T-helper 17 cell (primary cell): ENCODE data around the gene IL1R2. TPM values are rescaled to one million over a fixed set of nuclear protein-coding genes. Genes with fewer than 3 reads are reported as not detected.

Experiments used
- ATAC-seq: fragments of 150-1000 bp; cut with Tn5 transposase; 2 replicates; pipeline ENCODE4 v1.10.0; 2021; ENCODE audit warnings: mild to moderate bottlenecking, moderate library complexity
- DNase-seq, 3 donors: peaks; one replicate each; pipeline versions ENCODE4 v3.0.0 to v3.0.0-alpha.2; 2020 to 2021
- H3K9me3 ChIP-seq: one replicate; pipeline ENCODE4 v1.7.0; 2013; ENCODE audit warnings: low read length, mild to moderate bottlenecking; ENCODE audit not compliant: control insufficient read depth, poor library complexity, severe bottlenecking
- H3K27ac Mint-ChIP-seq: one replicate; pipeline ENCODE4 v1.8.0; 2022; ENCODE audit warnings: mild to moderate bottlenecking, moderate library complexity, mixed read lengths
- H3K27me3 Mint-ChIP-seq: one replicate; pipeline ENCODE4 v1.8.0; 2022; ENCODE audit warnings: mixed read lengths
- H3K36me3 Mint-ChIP-seq: one replicate; pipeline ENCODE4 v1.8.0; 2022; ENCODE audit warnings: low read depth, mixed read lengths
- H3K4me1 Mint-ChIP-seq: one replicate; pipeline ENCODE4 v1.8.0; 2022; ENCODE audit warnings: mild to moderate bottlenecking, mixed read lengths
- H3K4me3 Mint-ChIP-seq: one replicate; pipeline ENCODE4 v1.8.0; 2022; ENCODE audit warnings: mild to moderate bottlenecking, moderate library complexity, mixed read lengths
- total RNA-seq, 4 donors: library from RNA in 2 of 4; stranded (reverse) in 2 of 4; gene quantifications; one replicate each; pipeline ENCODE4 v1.2.3 and lab custom pipeline; 2022 to 2026

Gene IL1R2
- total RNA-seq, 2 donors from 2014 or later, result 1.1 to 1.9 TPM

DNA sequence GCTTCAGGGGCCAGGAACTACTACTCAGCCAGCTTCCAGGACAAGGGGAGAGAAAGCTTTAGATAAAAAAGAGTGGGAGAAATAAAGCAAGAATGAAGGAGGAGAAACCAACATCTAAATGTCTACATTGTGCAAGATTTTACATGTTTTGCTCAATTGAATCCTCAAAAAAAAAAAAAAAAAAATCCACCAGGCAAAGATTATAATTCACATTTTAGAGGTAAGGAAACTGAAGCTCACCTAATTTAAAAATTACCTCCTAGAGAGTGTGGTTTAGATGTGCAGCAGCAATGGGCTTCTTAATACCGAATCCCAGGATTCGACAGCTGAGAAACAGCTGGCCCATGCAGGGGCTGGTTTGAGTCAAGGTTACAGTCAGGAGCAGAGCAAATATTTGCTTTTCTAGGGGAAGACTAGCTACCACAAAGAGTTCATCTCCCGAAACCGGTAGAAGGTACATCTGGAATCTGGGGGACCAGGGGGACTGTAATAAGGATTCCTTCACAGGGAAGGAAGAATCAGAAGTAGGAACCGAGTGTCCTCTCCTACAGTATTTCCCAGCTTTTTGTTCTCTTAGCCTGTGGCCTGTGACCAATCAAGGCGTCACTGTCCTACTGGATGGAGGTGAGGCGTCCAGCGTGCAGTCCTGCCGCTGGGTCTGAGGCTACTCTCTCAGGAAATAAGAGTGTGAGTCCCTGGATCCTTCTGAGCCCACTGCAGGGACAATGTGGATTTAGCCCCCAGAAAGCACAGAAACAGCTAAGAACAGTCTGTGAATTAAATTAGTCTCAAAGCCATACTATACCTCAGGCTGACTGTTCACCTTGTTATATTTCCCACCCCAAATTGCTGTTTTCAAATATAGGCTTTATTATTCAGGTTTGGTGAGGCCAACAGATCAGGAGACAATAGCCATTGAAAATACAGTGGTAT is 42.3 kb downstream of the IL1R2 start:
- no peak for DNase-seq
- no peak for ATAC-seq
- H3K9me3 ChIP-seq, result no peaks in the 10 kb centered on the region
- Mint-ChIP-seq H3K36me3 (no peaks in the 10 kb centered on the region), H3K4me3 (peak overlapping the region; percentile 82), H3K4me1 (peaks cover 25% of the 10 kb centered on the region), H3K27ac (peak overlapping the region; percentile 89), H3K27me3 (no peaks in the 10 kb centered on the region)

- Mint-ChIP-seq H3K36me3 (no peaks in the 10 kb centered on the region), H3K27me3 (no peaks in the 10 kb centered on the region), H3K4me3 (no peak overlapping the region), H3K27ac (peak overlapping the region; percentile 89), H3K4me1 (peaks cover 22% of the 10 kb centered on the region)
- DNase-seq (no peak), ATAC-seq (no peak)
- no peaks in the 10 kb centered on the region for H3K9me3 ChIP-seq
Measured at GRCh38 chr2:102034683-102035548, 43.2 kb downstream of the IL1R2 start.

GRCh38 chr2:102037681-102038080 is 45.9 kb downstream of the IL1R2 start:
- Mint-ChIP-seq H3K4me1 (peaks cover 27% of the 10 kb centered on the region), H3K4me3 (no peak overlapping the region), H3K36me3 (peaks cover 6% of the 10 kb centered on the region), H3K27me3 (peaks cover 16% of the 10 kb centered on the region), H3K27ac (no peak overlapping the region)
- ATAC-seq (no peak), DNase-seq (no peak)
- no peaks in the 10 kb centered on the region for H3K9me3 ChIP-seq

GRCh38 chr2:102040229-102040628 is 48.5 kb downstream of the IL1R2 start:
- Mint-ChIP-seq H3K36me3 (peaks cover 8% of the 10 kb centered on the region), H3K27me3 (peaks cover 25% of the 10 kb centered on the region), H3K4me1 (peaks cover 15% of the 10 kb centered on the region), H3K27ac (no peak overlapping the region), H3K4me3 (no peak overlapping the region)
- ATAC-seq, result no peak
- no peaks in the 10 kb centered on the region for H3K9me3 ChIP-seq
- DNase-seq, result no peak

- Mint-ChIP-seq H3K27ac (no peak overlapping the region), H3K4me1 (peaks cover 15% of the 10 kb centered on the region), H3K27me3 (peaks cover 27% of the 10 kb centered on the region), H3K4me3 (no peak overlapping the region), H3K36me3 (peaks cover 8% of the 10 kb centered on the region)
- no peak for DNase-seq
- ATAC-seq, result no peak
- H3K9me3 ChIP-seq, result no peaks in the 10 kb centered on the region
Measured at GRCh38 chr2:102041351-102041750, 49.6 kb downstream of the IL1R2 start.

GRCh38 chr2:102042196-102043081 is 50.7 kb downstream of the IL1R2 start:
- no peaks in the 10 kb centered on the region for H3K9me3 ChIP-seq
- Mint-ChIP-seq H3K27me3 (peaks cover 33% of the 10 kb centered on the region), H3K4me3 (no peak overlapping the region), H3K36me3 (peaks cover 8% of the 10 kb centered on the region), H3K4me1 (peaks cover 15% of the 10 kb centered on the region), H3K27ac (peak overlapping the region; percentile 29)
- ATAC-seq (no peak), DNase-seq (no peak)

GRCh38 chr2:102043560-102043959 is 51.8 kb downstream of the IL1R2 start:
- H3K36me3 Mint-ChIP-seq, result peaks cover 8% of the 10 kb centered on the region
- H3K27me3 Mint-ChIP-seq, result peaks cover 33% of the 10 kb centered on the region
- H3K4me1 Mint-ChIP-seq, result peaks cover 15% of the 10 kb centered on the region

GRCh38 chr2:102044235-102044896 is 52.6 kb downstream of the IL1R2 start:
- DNase-seq (no peak), ATAC-seq (no peak)
- Mint-ChIP-seq H3K4me1 (peaks cover 15% of the 10 kb centered on the region), H3K27ac (no peak overlapping the region), H3K36me3 (peaks cover 8% of the 10 kb centered on the region), H3K4me3 (no peak overlapping the region), H3K27me3 (peaks cover 33% of the 10 kb centered on the region)
- no peaks in the 10 kb centered on the region for H3K9me3 ChIP-seq

More at GRCh38 chr2:102043560-102043959, 51.8 kb downstream of the IL1R2 start:
- ATAC-seq, result no peak
- H3K9me3 ChIP-seq, result no peaks in the 10 kb centered on the region
- DNase-seq, result no peak
- Mint-ChIP-seq H3K4me3 (no peak overlapping the region), H3K27ac (no peak overlapping the region)

- H3K9me3 ChIP-seq, result no peaks in the 10 kb centered on the region
- peaks cover 33% of the 10 kb centered on the region for H3K27me3 Mint-ChIP-seq
- ATAC-seq (no peak), DNase-seq (no peak)
- no peak overlapping the region for H3K27ac Mint-ChIP-seq
- no peak overlapping the region for H3K4me3 Mint-ChIP-seq
- peaks cover 15% of the 10 kb centered on the region for H3K4me1 Mint-ChIP-seq
- H3K36me3 Mint-ChIP-seq, result peaks cover 8% of the 10 kb centered on the region
Measured at GRCh38 chr2:102044967-102045489, 53.3 kb downstream of the IL1R2 start.

- H3K36me3 Mint-ChIP-seq, result peaks cover 6% of the 10 kb centered on the region
- H3K9me3 ChIP-seq, result no peaks in the 10 kb centered on the region
- peaks cover 17% of the 10 kb centered on the region for H3K4me1 Mint-ChIP-seq
- DNase-seq (no peak), ATAC-seq (no peak)
- peak overlapping the region; percentile 41 for H3K4me3 Mint-ChIP-seq
- no peak overlapping the region for H3K27ac Mint-ChIP-seq
- H3K27me3 Mint-ChIP-seq, result peaks cover 32% of the 10 kb centered on the region
Measured at GRCh38 chr2:102045697-102046096, 53.9 kb downstream of the IL1R2 start.

GRCh38 chr2:102046135-102046986 is 54.6 kb downstream of the IL1R2 start:
- H3K9me3 ChIP-seq, result no peaks in the 10 kb centered on the region
- Mint-ChIP-seq H3K36me3 (peaks cover 5% of the 10 kb centered on the region), H3K27me3 (peaks cover 27% of the 10 kb centered on the region), H3K27ac (peak overlapping the region; percentile 56), H3K4me3 (no peak overlapping the region), H3K4me1 (peaks cover 17% of the 10 kb centered on the region)
- ATAC-seq (no peak), DNase-seq (no peak)
